Ishikawa (cell line): ENCODE results near the gene NMU.

Experiments used
- CEBPB ChIP-seq: IDR thresholded peaks from 2 replicates; pipeline ENCODE4 v1.6.1; 2012
- CREB1 ChIP-seq: IDR thresholded peaks from 2 replicates; pipeline ENCODE4 v1.6.1; 2012; ENCODE audit warnings: low read depth
- EGR1 ChIP-seq: IDR thresholded peaks from 2 replicates; pipeline ENCODE4 v1.6.1; 2012
- EP300 ChIP-seq: IDR thresholded peaks from 2 replicates; pipeline ENCODE4 v1.6.1; 2012; ENCODE audit warnings: borderline replicate concordance
- FOXM1 ChIP-seq: IDR thresholded peaks from 2 replicates; pipeline ENCODE4 v1.6.1; 2012; ENCODE audit warnings: low read depth, borderline replicate concordance
- MAX ChIP-seq: IDR thresholded peaks from 2 replicates; pipeline ENCODE4 v1.6.1; 2012
- NFIC ChIP-seq: IDR thresholded peaks from 2 replicates; pipeline ENCODE4 v1.6.1; 2012
- RAD21 ChIP-seq: IDR thresholded peaks from 2 replicates; pipeline ENCODE4 v1.6.1; 2012; ENCODE audit warnings: low read depth
- REST ChIP-seq: IDR thresholded peaks from 2 replicates; pipeline ENCODE4 v1.6.1; 2012; ENCODE audit warnings: low read depth, mild to moderate bottlenecking
- TAF1 ChIP-seq: IDR thresholded peaks from 2 replicates; pipeline ENCODE4 v1.6.1; 2012; ENCODE audit warnings: low read depth, mild to moderate bottlenecking
- TCF12 ChIP-seq: IDR thresholded peaks from 2 replicates; pipeline ENCODE4 v1.6.1; 2012; ENCODE audit warnings: low read depth
- TEAD4 ChIP-seq: IDR thresholded peaks from 2 replicates; pipeline ENCODE4 v1.6.1; 2012
- USF1 ChIP-seq: IDR thresholded peaks from 2 replicates; pipeline ENCODE4 v1.6.1; 2012
- YY1 ChIP-seq: IDR thresholded peaks from 2 replicates; pipeline ENCODE4 v1.6.1; 2012; ENCODE audit warnings: low read depth
- ZBTB7A ChIP-seq: IDR thresholded peaks from 2 replicates; pipeline ENCODE4 v1.6.1; 2012; ENCODE audit warnings: low read depth

NMU gene

GRCh38 chr4:55608591-55608990, 27.5 kb downstream of the NMU start:
- TF ChIP-seq FOXM1, result no peak
- no peak for TF ChIP-seq TAF1
- TF ChIP-seq NFIC, result no peak
- TF ChIP-seq CREB1, result no peak

GRCh38 chr4:55604996-55605395, 31.1 kb downstream of the NMU start:
- TF ChIP-seq FOXM1 (no peak), TCF12 (no peak), MAX (no peak)

- TF ChIP-seq CEBPB (no peak), EGR1 (no peak), TEAD4 (no peak)
Measured at GRCh38 chr4:55600640-55601039, 35.5 kb downstream of the NMU start.

GRCh38 chr4:55598641-55599040, 37.5 kb downstream of the NMU start:
- no peak for TF ChIP-seq TAF1
- no peak for TF ChIP-seq TCF12
- no peak for TF ChIP-seq RAD21
- TF ChIP-seq EGR1, result no peak
- no peak for TF ChIP-seq NFIC
- TF ChIP-seq MAX, result no peak
- TF ChIP-seq YY1, result no peak
- no peak for TF ChIP-seq REST
- no peak for TF ChIP-seq TEAD4
- TF ChIP-seq ZBTB7A, result no peak
- TF ChIP-seq CEBPB, result no peak
- TF ChIP-seq FOXM1, result no peak
- TF ChIP-seq USF1, result no peak
- no peak for TF ChIP-seq CREB1

GRCh38 chr4:55592014-55592413, 44.1 kb downstream of the NMU start, which contains the start of gene PDCL2:
Gene PDCL2, minus strand, starts transcription at chr4:55592245. Its CDS starts 136 bp downstream, at chr4:55592109.
- TF ChIP-seq TCF12 (no peak), CEBPB (no peak), RAD21 (no peak), ZBTB7A (no peak), NFIC (no peak), USF1 (no peak), EP300 (no peak), TAF1 (no peak), REST (no peak), CREB1 (no peak), FOXM1 (no peak), MAX (no peak), YY1 (no peak)

- no peak for TF ChIP-seq ZBTB7A
- TF ChIP-seq NFIC, result no peak
- TF ChIP-seq YY1, result no peak
- TF ChIP-seq CREB1, result no peak
- TF ChIP-seq FOXM1, result no peak
- TF ChIP-seq CEBPB, result no peak
- TF ChIP-seq TAF1, result no peak
- no peak for TF ChIP-seq EGR1
- no peak for TF ChIP-seq REST
- TF ChIP-seq EP300, result no peak
- no peak for TF ChIP-seq MAX
- TF ChIP-seq TCF12, result no peak
- no peak for TF ChIP-seq TEAD4
- no peak for TF ChIP-seq USF1
- TF ChIP-seq RAD21, result no peak
Measured at GRCh38 chr4:55588160-55588559, 47.9 kb downstream of the NMU start.
